NCI-H146 (cell line): ENCODE data around the gene CDR2.
"Not testable (repeated sequence)": the region's sequence is repeated elsewhere in the genome, so short reads cannot be mapped to it uniquely, and the experiment has no call there.

Experiments used
- DNase-seq: peaks from one replicate; lab custom pipeline; 2025; lab: John Stamatoyannopoulos, UW

The CDR2 gene

DNA sequence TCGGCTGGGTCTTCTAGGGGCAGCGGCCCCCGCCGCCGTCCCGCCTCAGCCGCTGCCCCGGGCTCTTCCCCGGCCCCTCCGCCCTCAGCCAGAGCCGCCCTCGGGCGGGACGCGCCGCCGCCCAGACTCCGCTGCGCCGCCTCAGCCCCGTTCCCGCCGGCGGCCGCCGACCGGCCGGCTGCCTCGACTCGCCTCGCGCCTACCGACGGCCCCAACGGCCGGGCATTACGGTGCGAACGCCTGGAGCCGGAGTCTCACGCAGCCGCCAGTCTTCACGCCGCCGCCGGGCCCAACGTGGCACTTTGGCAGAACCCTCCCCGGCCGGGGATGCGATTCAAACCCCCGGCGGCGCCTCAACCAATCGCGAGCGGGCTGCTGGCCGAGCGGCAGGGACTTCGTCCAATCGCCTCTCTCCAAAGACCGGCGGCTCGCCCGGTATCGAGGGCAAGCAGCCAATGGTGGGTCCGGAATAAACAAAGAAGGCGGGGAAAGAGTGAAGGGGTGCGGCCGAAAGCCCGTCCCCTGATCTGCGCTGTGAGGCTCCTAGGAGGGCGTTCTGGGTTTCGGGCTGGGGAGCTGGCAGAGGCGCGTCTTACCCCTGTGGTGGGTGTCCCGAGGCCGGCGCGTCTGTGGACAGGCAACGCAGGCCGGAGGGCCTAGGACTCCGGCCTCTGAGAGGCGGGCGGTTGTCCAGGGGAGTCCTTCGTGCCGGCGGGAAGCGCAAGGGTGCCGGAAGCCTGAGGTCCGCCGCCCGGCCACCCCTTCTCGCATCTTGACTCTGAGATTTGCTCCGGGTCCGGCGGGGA lies at the start of gene CDR2:
Gene CDR2, minus strand, starts transcription at position 309 of the 806 bp plus-strand sequence. CDS start 310 bp downstream, outside the sequence.
- peak; percentile 99 for DNase-seq

DNA sequence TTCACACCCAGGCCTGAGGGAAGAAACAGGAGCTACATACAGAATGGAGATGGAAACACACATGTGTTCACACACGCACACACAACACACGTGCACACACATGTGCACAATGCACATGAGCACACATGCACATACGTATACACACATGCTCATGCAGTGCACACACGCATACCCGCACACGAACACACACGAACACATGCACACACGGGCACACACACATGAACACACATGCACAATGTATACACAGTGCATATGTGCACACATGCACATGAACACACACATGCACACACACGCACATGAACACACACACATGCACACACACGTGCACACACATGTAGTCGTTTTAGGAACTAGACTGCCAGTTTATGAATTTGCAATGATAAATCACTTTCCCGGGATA lies 49.3 kb upstream of the CDR2 start:
- DNase-seq, result no peak

DNA sequence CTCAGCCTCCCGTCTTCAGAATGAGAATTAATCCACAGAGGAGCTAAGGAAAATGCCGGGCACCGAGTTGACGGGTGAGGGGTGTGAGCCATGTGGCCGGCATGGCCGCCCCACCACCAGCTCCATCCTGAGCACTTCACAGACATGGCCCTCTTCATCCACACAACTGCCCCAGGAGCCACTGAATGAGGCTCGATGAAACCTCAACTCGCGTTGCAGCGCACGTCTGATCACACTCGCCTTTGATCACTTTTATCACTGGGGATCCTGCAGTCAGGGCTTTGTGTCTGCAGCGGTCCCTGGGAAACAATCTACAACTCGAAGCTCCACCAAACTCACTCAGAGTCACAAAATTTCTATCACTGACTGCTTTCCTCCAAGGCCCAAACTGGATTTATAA lies 46.7 kb upstream of the CDR2 start:
- no peak for DNase-seq

DNA sequence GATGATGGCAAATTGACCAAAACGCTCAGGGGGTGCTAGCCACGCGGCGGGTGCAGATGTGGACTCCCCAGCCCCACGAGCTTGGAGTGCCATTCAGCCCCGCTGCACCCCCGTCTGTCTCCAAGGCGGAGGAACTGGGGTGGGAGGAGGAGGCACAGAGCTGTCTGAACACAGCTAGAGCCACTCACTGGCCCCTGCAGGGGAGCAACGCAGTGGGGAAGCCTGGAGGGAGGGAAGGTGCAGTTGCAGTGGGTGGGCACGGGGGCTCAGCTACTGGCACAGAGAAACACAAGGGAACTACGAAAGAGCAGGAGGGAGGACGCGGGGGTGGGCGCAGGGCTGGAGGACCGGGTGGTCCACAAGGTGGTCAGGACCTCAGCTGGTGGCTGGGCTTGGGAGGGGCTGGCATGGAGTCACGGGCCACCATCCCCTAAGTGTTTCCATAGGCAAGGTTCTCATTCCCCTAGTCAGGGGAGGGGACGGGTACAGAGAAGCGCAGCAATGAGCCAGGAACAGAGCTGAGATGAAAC lies 46.3 kb upstream of the CDR2 start:
- no peak for DNase-seq

- DNase-seq, result no peak
These were observed 45.5 kb upstream of the CDR2 start for GRCh38 chr16:22419908-22420307.

GRCh38 chr16:22418826-22419225 lies 44.4 kb upstream of the CDR2 start:
- no peak for DNase-seq

DNA sequence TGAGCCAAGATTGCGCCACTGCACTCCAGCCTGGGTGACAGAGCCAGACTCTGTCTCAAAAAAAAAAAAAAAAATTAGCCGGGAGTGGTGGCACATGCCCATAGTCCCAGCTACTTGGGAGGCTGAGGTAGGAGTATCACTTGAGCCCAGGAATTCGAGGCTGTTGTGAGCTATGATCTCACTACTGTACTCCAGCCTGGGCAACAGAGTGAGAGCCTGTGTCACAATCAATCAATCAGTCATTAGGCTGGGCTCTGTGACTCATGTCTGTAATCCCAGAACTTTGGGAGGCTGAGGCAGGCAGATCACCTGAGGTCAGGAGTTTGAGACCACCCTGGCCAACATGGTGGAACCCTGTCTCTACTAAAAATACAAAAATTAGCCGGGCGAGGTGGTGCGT lies 43.4 kb upstream of the CDR2 start:
- DNase-seq, result not testable (repeated sequence)

DNA sequence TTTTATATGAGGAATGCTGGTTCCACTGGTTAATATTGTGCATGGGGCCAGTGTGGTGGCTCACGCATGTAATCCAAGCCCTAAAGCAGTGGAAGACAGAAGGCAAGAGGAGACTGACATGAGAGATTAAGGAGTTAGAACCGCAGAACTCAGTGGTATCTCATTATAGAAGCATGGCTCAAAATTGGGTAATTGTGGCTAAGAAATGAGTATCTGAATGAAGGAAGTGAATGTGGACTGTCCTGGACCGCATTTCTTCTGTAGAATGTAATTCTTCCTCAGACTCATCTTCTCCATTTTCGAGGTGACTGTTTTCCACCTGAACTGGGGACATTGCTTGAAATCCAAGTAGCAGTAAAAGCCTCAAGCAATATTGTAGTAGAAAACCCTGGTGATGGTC lies 42.6 kb upstream of the CDR2 start:
- DNase-seq, result no peak

DNA sequence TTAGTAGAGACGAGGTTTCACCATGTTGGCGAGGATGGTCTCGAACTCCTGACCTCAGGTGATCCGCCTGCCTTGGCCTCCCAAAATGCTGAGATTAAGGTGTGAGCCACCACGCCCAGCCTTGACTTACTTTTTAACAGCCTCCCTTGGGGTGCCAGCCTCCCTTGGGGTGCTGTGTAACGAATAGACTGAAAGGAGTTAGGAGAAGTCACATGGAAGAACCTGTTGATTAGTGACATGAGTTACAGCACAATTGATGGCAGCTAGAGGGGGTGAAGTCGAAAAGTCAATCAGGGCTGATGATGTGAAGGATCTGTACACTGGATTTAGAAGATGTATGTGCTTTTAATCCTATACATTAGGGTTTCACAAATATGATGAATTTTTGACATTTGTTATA lies 39.4 kb upstream of the CDR2 start:
- no peak for DNase-seq

GRCh38 chr16:22407486-22407885 lies 33.1 kb upstream of the CDR2 start:
- DNase-seq, result no peak

DNA sequence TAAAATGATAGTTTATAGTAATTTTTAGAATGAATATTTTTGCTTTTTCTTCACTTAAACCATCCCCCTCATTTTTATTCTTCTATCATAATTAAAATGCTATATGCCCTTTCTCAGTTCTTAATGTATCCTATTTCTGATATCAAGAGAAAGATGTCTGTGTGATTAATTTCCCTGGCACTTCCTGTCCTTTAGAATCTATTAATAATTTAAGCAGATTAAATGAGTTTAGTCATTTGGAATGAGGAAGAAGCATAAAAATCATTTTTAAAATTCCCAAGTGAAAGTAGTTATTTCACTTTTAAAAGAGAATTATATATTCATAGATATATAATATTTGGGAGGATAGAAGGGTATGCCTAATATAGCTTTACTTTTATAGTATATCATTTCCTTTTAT lies 27.8 kb upstream of the CDR2 start:
- DNase-seq, result no peak

GRCh38 chr16:22400900-22401299 lies 26.5 kb upstream of the CDR2 start:
- no peak for DNase-seq

DNA sequence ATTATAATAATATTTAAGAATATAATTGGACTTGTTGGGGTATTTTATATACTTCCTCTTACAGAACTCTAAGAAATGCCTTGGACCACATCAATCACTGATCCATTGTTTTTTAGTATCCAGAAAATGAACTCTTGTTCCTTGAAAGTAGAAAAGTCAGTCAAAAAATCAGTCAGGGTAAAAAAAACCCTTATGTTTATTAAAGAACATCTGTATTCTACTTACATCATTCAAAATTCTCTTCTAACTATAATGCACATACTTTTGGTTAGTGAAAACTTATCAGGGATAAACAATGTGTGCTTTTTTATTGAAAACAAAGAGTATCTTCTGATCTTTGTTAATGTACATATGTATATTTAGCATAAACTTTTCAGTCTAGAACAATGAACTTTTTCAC lies 23.5 kb upstream of the CDR2 start:
- DNase-seq, result no peak

DNA sequence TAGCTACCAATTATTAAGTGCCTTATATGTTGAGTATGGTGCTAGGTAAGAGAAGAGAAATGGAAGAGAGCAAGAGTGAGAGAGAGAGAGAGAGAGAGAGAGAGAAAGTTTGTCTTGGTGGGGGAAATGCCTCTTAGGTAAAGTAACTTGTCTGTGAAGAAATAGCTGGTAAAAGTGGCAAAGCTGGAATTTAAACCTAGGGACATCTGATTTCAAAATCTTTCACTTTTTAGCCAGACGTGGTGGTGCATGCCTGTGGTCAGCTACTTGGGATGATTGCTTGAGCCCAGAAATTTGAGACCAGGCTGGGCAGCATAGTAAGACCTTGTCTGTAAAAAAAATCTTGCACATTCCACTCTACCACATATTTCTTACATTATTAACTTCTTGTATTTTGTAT lies 23.0 kb upstream of the CDR2 start:
- DNase-seq, result no peak

GRCh38 chr16:22395960-22396359 lies 21.5 kb upstream of the CDR2 start:
- no peak for DNase-seq

DNA sequence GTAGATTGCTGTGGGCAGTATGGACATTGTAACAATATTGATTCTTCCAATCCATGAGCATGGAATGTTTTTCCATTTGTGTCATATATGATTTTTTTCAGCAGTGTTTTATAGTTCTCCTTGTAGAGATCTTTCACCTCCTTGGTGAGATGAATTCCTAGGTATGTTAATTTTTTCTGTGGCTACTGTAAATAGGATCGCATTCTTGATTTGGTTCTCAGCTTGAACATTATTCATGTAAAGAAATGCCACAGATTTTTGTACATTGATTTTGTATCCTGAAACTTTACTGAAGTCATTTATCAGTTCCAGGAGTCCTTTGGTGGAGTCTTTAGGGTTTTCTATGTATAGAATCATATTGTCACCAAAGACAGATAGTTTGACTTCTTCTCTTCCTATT lies 19.7 kb upstream of the CDR2 start:
- DNase-seq, result no peak

DNA sequence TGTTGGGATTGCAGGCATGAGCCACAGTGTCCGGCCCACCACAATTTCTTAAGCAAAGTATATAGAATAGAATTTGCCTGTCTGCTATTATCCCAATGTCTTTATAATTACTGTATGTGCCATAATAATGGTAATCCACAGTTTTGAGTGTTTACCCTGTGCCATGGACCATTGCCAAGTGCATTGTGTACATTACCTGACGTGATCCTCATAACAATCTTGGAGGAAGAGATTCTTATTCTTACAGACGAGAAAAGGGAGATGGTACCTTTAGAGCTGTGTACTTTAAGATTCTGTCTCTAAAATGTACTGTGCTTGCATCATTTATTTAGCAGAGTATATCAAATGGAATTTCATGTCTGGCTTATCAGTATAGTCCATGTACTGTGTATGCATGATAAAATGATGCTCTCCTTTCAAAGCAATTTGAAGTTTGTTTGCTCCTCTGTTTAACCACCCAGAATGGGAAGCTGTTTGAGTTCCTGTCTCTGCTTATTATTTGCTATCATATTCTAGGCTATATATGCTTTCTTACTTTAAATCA lies 13.8 kb upstream of the CDR2 start:
- DNase-seq, result peak; percentile 5

GRCh38 chr16:22386976-22387375 lies 12.6 kb upstream of the CDR2 start:
- DNase-seq, result no peak

DNA sequence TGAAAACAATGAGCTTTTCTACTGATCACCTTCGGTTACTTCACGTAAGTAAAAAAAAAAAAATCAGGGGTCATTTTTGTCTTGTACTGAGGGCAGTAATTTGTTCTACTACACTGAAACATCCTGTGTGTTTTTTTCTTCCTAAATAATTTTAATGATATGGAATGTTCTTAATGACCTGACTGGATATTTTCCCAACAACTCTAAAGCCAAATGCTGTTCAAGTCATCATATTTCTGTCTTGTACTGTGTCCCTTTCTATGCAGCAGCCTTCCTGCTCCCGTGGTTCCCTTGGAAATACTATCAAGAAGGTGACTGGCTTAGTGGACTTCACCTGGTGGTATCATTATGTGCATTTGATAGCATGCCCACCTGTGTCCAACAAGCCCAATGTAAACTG lies 10.8 kb upstream of the CDR2 start:
- no peak for DNase-seq

DNA sequence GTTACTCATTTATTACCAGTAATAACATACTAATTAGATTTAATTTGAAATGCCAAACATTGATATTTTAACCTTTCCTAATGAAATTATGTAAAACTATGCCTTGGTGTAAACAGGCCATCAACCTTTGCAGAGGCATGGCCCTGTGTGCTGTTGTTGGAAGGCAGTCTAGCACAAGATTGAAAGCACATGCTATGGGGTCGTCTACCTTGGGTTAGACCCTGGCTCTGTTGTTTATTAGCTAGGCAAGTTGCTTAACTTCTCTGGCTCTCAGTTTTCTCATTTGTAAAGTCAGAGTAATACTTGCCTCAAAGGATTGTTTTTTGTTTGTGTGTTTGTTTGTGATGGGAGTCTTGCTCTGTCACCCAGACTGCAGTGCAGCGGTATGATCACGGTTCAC lies 9.4 kb upstream of the CDR2 start:
- no peak for DNase-seq

DNA sequence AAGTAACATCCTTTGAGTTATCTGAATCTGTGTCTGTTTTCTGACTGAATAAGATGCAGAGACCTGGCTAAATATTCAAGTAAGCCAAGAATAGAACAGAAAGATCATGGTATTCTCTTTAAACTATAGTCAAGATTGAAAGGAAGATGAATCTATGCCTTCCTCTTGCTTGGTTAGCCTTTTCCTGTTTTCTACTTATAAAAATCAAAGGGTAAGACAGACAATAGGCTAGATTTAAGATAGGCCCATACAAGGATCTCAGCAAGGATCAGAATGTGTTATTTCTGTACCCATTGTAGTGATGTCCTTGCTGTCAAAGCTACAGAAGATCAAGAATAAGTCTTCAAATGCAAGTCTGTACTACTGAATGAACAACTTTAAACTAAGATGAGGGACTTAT lies 7.0 kb upstream of the CDR2 start:
- no peak for DNase-seq

GRCh38 chr16:22380529-22380928 lies 6.1 kb upstream of the CDR2 start:
- no peak for DNase-seq

- no peak for DNase-seq
These were observed 5.2 kb upstream of the CDR2 start for GRCh38 chr16:22379656-22380055.
